Measurements from ENCODE around the gene EFS.

Gene EFS

DNA sequence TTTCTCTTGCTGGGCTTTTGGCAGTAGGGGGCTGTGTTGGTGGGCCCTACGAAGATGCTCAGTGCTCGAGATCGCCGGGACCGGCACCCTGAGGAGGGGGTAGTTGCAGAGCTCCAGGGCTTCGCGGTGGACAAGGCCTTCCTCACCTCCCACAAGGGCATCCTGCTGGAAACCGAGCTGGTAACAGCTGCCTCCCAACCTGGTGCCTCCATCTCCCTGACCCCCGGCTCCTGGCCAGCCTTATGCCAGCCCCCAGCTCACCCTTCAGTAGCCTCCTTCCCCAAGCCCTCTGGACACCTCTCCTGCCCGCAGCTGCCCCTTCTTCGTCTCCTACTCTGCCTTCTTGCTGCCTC is 12.2 kb upstream of the EFS start:
- no peak overlapping the region for H3K27ac Mint-ChIP-seq
- no peak overlapping the region for H3K4me3 Mint-ChIP-seq
- no peaks in the 10 kb centered on the region for H3K9me3 Mint-ChIP-seq (ENCODE audit: low read depth)
- H3K27me3 Mint-ChIP-seq: peaks cover 2% of the 10 kb centered on the region
- H3K4me1 Mint-ChIP-seq (ENCODE audit: low read depth): no peaks in the 10 kb centered on the region
- H3K36me3 Mint-ChIP-seq: no peaks in the 10 kb centered on the region

DNA sequence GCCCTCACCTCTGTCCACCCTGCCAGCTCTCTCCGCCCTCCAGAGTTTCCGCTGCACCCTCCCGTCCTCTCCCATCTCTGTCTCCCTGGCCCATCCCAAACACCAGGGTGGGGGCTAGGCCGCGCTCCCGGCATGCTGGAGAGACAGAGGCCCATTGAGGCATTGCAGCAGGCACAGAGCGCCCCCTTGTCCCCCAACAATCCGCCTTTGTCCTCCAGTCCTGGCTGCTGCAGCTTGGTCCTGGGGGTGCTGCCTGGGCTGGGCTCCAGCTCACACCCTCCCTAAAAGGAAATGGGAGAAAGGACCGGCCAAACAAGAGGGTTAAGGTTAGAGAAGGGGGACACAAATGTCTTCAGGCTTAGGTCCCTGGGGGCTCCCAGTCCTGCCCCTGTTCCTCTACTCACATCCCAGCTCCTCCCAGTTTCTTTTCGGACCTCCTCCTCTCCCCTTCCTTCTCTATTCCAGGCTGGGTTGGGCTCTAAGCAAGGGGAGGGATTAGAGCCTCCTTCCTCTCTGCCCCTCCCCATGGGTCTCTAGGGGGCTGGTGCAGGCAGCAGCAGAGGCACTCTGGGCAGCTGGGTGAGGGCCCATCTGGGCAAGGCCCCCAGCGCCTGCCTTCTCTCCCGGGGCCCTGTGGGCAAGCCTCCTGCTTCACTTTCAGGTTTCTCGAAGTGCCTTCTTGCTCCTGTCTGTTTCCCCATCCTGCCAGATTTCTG is 11.7 kb upstream of the EFS start, which contains the start of gene CMTM5:
Gene CMTM5, plus strand, starts transcription at position 565 of the 716 bp plus-strand sequence. CDS start 206 bp downstream, outside the sequence.
- Mint-ChIP-seq H3K4me1 (ENCODE audit: low read depth) (no peaks in the 10 kb centered on the region), H3K36me3 (no peaks in the 10 kb centered on the region), H3K4me3 (no peak within 1 kb of the TSS), H3K27me3 (peaks cover 2% of the 10 kb centered on the region), H3K9me3 (ENCODE audit: low read depth) (no peaks in the 10 kb centered on the region), H3K27ac (no peak within 1 kb of the TSS)

DNA sequence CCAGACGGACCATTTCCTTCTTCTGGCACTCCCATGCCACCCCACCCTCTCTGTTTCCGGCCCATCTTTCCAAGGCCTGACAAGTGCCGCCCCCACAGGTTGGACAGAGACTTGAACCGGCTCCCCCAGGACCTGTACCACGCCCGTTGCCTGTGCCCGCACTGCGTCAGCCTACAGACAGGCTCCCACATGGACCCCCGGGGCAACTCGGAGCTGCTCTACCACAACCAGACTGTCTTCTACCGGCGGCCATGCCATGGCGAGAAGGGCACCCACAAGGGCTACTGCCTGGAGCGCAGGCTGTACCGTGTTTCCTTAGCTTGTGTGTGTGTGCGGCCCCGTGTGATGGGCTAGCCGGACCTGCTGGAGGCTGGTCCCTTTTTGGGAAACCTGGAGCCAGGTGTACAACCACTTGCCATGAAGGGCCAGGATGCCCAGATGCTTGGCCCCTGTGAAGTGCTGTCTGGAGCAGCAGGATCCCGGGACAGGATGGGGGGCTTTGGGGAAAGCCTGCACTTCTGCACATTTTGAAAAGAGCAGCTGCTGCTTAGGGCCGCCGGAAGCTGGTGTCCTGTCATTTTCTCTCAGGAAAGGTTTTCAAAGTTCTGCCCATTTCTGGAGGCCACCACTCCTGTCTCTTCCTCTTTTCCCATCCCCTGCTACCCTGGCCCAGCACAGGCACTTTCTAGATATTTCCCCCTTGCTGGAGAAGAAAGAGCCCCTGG is 10.7 kb upstream of the EFS start:
- H3K4me1 Mint-ChIP-seq (ENCODE audit: low read depth): no peaks in the 10 kb centered on the region
- H3K4me3 Mint-ChIP-seq: no peak overlapping the region

DNA sequence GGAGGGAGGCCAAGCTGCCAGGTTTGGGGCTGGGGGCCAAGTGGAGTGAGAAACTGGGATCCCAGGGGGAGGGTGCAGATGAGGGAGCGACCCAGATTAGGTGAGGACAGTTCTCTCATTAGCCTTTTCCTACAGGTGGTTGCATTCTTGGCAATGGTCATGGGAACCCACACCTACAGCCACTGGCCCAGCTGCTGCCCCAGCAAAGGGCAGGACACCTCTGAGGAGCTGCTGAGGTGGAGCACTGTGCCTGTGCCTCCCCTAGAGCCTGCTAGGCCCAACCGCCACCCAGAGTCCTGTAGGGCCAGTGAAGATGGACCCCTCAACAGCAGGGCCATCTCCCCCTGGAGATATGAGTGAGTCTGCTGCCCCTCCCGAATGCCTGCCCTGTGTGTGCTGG is 8.1 kb upstream of the EFS start:
- H3K27me3 Mint-ChIP-seq: no peaks in the 10 kb centered on the region
- H3K9me3 Mint-ChIP-seq (ENCODE audit: low read depth): no peaks in the 10 kb centered on the region
- H3K4me3 Mint-ChIP-seq: no peak overlapping the region
- H3K36me3 Mint-ChIP-seq: no peaks in the 10 kb centered on the region
- H3K27ac Mint-ChIP-seq: no peak overlapping the region
- H3K4me1 Mint-ChIP-seq (ENCODE audit: low read depth): no peaks in the 10 kb centered on the region

More for the DNA sequence above, 10.7 kb upstream of the EFS start:
- H3K27me3 Mint-ChIP-seq: peaks cover 2% of the 10 kb centered on the region
- H3K9me3 Mint-ChIP-seq (ENCODE audit: low read depth): no peaks in the 10 kb centered on the region
- H3K27ac Mint-ChIP-seq: no peak overlapping the region
- no peaks in the 10 kb centered on the region for H3K36me3 Mint-ChIP-seq

DNA sequence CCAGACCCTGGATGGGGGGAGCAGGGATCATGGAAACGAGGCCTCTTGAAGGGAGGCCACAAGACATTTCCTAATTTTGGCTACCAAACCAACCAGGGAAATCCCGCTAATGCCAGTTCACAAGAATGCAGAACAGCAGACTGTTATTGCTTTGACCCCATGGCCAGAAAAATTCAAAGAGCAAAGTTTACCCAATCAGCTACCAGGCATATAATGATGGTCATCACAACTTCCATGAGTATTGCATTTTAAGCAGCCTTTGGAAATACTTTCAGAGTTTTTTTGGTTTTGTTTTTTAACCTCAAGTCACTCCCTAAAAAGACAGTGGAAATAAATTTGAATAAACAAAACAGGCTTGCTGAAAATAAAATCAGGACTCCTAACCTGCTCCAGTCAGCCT is 7.5 kb upstream of the EFS start, which contains the start of gene IL25:
Gene IL25, plus strand, starts transcription at position 301 of the 400 bp plus-strand sequence.
- Mint-ChIP-seq H3K27ac (no peak within 1 kb of the TSS), H3K9me3 (ENCODE audit: low read depth) (no peaks in the 10 kb centered on the region), H3K36me3 (no peaks in the 10 kb centered on the region), H3K4me3 (no peak within 1 kb of the TSS), H3K27me3 (no peaks in the 10 kb centered on the region), H3K4me1 (ENCODE audit: low read depth) (no peaks in the 10 kb centered on the region)

DNA sequence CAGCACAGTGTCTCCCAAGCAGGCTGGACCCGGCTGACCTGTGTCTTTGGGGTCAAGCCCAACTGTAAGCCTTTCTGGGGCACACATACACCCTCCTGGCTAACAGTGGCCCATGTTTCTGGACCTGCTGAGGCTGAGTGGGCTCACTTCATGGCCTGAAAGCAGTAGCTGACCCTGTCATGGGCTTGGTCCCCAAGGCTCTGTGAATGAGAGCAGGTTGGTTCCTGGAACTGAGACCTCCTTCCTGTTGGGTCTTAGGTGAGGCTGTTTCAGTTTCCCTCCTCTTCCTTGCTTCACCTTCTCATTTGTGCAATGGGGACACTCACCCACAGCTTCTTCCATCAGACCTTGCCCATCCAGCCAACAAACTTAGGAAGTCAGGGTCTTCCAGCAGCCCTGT is 6.9 kb upstream of the EFS start:
- Mint-ChIP-seq H3K27ac (no peak overlapping the region), H3K9me3 (ENCODE audit: low read depth) (no peaks in the 10 kb centered on the region), H3K27me3 (peaks cover 6% of the 10 kb centered on the region), H3K36me3 (no peaks in the 10 kb centered on the region), H3K4me1 (ENCODE audit: low read depth) (no peaks in the 10 kb centered on the region), H3K4me3 (no peak overlapping the region)

DNA sequence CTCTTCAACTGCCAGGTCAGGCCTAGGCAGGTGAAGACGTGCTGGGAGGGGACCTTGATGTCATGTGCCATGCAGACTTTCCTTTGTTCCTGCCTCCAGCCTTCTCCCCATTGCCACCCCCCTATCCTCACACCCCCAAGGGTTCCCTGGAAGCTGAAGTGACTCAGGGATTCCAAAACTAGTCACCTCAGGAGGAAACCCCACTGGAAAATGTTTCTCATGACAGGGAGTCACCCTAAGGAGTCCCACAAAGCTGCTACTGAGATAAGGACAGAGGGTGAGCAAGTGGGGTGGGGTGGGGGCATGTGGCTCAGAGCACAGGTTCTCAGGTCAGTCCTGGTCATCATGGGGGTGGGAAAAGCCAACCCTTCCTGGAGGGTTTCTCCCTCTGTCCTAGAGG is 5.2 kb upstream of the EFS start:
- Mint-ChIP-seq H3K36me3 (no peaks in the 10 kb centered on the region), H3K9me3 (ENCODE audit: low read depth) (no peaks in the 10 kb centered on the region), H3K27ac (no peak overlapping the region), H3K4me1 (ENCODE audit: low read depth) (no peaks in the 10 kb centered on the region), H3K27me3 (peaks cover 9% of the 10 kb centered on the region), H3K4me3 (no peak overlapping the region)

DNA sequence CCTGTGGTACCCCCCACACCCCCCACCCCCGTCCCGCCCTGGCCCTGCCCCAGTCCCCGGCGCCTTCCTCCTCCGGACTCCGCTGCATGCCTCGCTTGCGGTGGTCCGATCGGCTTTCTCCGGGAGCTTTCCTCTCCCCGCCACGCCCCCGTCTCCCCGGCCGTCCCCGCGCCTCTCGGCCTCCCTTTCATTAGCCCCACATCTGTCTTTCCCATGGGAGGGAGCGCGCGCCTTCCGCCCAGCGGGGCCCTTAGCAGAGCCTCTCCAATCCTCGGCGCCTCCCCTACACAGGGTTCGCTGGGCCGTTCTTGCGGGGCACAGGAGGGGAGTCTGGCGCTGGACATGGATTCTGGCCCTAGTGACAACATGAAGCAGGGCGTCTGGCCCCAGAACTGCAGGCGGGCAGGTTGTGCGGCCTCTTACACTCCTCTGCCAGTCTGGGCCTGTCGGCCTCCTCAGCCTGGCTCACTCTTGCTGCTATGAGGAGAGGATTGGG is 1.5 kb upstream of the EFS start:
- H3K4me3 Mint-ChIP-seq: peak overlapping the region; percentile 20
- peaks cover 5% of the 10 kb centered on the region for H3K4me1 Mint-ChIP-seq (ENCODE audit: low read depth)
- H3K36me3 Mint-ChIP-seq: no peaks in the 10 kb centered on the region
- H3K9me3 Mint-ChIP-seq (ENCODE audit: low read depth): no peaks in the 10 kb centered on the region
- H3K27ac Mint-ChIP-seq: no peak overlapping the region
- H3K27me3 Mint-ChIP-seq: peaks cover 9% of the 10 kb centered on the region

DNA sequence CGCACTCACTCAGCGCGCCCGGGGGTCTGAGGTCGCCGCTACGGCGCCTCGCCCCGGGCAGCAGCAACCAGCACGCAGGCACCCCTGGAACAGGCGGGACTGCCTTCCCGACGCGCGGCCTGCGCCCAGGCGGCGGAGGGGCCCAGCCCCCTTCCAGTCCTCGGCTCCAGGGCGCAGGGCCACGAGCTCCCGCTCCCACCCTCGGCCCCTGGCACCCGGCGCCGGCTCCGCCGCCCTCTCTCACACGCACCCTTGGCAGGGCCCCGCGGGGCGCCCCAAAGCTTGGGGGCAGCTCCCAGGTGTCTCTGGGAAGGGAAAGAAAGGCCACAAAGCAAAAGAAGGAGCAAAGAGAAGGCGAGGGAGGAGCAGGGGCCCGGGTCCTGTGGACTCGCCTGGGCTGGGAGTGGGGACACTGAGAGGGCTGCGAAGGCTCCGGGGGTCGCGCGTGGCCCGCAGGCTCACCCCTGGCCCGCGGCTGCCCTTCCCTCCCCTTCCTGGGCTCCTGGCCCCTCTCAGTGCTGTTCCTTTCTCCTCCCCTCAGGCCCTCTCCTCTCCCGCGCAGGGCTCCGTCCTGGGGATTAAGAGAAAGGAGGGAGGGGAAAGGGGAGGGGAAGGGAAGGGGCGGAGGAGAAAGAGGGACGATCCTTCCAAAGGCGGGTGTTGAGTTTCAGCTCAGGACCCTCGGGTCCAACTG is 907 bp upstream of the EFS start:
- no peaks in the 10 kb centered on the region for H3K36me3 Mint-ChIP-seq
- H3K27ac Mint-ChIP-seq: no peak overlapping the region
- H3K4me3 Mint-ChIP-seq: no peak overlapping the region
- H3K9me3 Mint-ChIP-seq (ENCODE audit: low read depth): no peaks in the 10 kb centered on the region
- peaks cover 5% of the 10 kb centered on the region for H3K4me1 Mint-ChIP-seq (ENCODE audit: low read depth)
- peaks cover 9% of the 10 kb centered on the region for H3K27me3 Mint-ChIP-seq

DNA sequence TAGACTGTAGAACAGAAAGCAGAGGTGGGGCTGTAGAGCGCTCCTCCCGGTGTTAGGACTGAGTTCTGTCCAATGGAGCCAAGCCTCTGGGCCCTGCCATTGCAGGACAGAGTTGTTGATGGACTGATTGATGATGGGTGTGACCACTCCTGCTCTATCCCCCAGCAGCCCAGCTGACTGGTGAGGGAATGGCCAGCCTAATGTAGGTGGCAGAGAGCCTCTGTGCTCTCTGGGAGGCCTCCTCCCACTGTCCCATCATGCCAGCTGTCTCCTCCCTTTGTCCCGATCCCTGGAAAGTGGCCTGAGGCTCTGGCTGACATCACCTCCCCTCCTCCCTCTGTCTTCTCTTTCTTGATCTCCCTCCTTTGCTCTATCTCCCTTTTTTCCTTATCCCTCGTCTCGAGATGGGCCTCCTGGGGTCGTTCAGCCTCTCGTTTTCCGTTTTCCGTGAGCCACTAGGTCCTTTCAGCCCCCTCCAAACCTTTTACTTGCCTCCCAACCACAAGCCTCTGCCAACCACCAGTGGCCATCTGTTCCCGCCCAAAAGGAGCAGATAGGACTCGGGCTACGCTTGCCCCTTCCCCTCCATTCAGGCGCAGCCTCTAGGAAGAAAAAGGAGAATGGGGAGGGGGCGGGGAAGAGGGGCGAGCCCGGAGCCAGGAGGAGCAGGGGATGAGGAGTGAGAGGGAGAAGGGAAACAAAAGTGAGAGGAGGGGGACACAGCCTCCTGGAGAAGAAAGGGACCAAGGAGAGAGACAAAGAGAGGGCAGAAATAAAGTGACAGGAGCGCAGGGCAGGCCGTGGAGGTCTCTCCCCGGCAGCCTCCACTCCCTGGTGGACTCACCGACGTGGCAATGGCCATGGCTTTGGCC is 572 bp downstream of the EFS start:
- Mint-ChIP-seq H3K27ac (no peak overlapping the region), H3K27me3 (peaks cover 9% of the 10 kb centered on the region), H3K9me3 (ENCODE audit: low read depth) (no peaks in the 10 kb centered on the region), H3K4me1 (ENCODE audit: low read depth) (peaks cover 5% of the 10 kb centered on the region), H3K36me3 (no peaks in the 10 kb centered on the region), H3K4me3 (peak overlapping the region; percentile 23)

DNA sequence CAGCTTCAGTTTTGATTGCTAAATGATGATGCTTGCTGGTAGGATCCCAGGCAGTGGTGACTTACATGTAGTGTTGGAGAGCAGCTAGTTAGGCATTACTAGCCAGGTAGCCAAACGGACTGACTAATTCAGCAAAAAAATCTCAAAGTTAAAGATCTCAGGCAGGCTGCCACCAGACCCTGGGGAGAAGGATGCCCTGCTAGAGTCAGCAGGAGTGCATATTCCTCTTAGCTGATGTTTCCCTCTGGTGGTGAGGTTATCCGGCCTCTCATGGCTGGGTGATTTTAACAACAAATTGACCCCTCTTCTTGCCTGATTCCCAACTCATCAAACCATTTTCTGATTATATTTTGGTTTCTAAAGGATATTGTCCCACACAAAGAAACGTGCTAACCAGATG is 2.8 kb downstream of the EFS start:
- peaks cover 5% of the 10 kb centered on the region for H3K4me1 Mint-ChIP-seq (ENCODE audit: low read depth)
- H3K27me3 Mint-ChIP-seq: peaks cover 6% of the 10 kb centered on the region
- no peaks in the 10 kb centered on the region for H3K36me3 Mint-ChIP-seq
- H3K4me3 Mint-ChIP-seq: no peak overlapping the region
- H3K27ac Mint-ChIP-seq: no peak overlapping the region
- H3K9me3 Mint-ChIP-seq (ENCODE audit: low read depth): no peaks in the 10 kb centered on the region

DNA sequence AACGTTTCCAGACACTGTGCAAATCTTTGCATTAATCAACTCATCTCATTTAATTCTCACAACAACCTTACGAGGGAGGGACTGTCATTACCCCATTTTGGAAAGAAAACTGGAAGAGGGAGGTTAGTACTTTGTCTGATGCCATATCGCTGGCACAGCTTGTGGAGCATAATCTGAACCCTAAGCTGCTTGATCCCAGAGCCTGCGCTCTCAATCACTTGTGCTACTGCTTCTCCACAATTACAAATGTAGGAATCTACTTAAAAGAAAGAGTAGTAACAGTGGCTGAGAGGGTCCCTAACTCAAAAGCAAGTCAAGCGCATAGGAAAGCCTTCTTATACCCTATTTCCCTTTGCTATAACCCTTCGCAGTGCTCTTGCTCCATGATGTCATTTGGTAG is 3.2 kb downstream of the EFS start:
- Mint-ChIP-seq H3K4me1 (ENCODE audit: low read depth) (peaks cover 5% of the 10 kb centered on the region), H3K9me3 (ENCODE audit: low read depth) (no peaks in the 10 kb centered on the region), H3K27me3 (peaks cover 2% of the 10 kb centered on the region), H3K4me3 (no peak overlapping the region), H3K27ac (no peak overlapping the region), H3K36me3 (no peaks in the 10 kb centered on the region)

DNA sequence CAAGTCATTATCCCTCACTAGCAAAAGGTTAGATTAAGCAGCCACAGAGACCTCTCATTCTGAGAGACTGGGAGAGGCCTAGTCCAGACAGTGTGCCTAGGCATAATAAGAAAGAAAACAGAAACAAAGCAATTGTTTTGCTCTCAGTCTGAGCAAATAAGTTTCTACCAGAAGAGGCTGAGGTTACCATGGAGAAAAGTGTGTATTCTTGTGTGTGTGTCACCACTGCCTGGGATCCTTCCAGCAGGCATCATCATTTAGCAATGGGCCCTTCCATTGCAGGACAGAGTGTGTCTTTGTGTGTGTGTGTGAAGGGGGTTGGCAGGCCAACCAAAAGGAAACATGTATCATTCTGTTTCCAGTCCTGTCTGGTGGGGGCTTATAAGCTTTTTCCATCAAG is 3.7 kb downstream of the EFS start:
- no peaks in the 10 kb centered on the region for H3K9me3 Mint-ChIP-seq (ENCODE audit: low read depth)
- H3K27ac Mint-ChIP-seq: no peak overlapping the region
- H3K36me3 Mint-ChIP-seq: no peaks in the 10 kb centered on the region
- H3K4me3 Mint-ChIP-seq: no peak overlapping the region
- no peaks in the 10 kb centered on the region for H3K27me3 Mint-ChIP-seq
- H3K4me1 Mint-ChIP-seq (ENCODE audit: low read depth): peaks cover 5% of the 10 kb centered on the region

DNA sequence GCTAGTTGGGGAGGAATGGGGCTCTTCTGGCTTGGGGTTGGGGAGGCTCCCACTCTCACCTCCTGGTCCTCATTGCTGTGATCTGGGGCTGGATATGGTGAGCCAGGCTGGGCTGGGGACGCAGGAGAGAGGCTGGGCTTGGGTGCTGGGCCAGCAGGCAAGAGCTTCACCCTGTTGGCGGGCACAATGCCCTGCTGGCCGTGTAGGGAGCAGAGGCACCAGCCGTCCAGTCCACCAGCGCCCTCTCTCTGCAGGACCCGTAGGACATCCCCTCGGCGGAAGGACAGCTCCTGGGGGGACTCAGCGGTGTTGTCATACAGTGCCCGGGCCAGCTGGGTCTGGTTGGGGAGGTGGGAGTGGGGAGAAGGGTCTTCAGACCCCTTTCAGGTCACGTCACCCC is 4.5 kb downstream of the EFS start:
- Mint-ChIP-seq H3K4me1 (ENCODE audit: low read depth) (peaks cover 5% of the 10 kb centered on the region), H3K4me3 (no peak overlapping the region), H3K9me3 (ENCODE audit: low read depth) (no peaks in the 10 kb centered on the region), H3K36me3 (no peaks in the 10 kb centered on the region), H3K27me3 (no peaks in the 10 kb centered on the region), H3K27ac (no peak overlapping the region)
